K562 (cell line): ENCODE data around the gene FOXN1. TPM values are rescaled to one million over a fixed set of nuclear protein-coding genes. Genes with fewer than 3 reads are reported as not detected.

Experiments used
- ATAC-seq: fragments of 200-7000 bp; cut with Tn5 transposase; 3 replicates; pipeline ENCODE4 v1.9.1; 2020; ENCODE audit warnings: moderate library complexity
- BruUV-seq: library from RNA; stranded (reverse); fragments of 400-500 nt; replicated peaks from 2 replicates; lab custom pipeline; 2021; lab: Mats Ljungman, UMichigan
- CTCF ChIA-PET: fragments of 300-600 bp; formaldehyde crosslinking; extraction: SDS; loops from one replicate; lab custom pipeline; 2021; ENCODE audit warnings: low intra/inter-chr PET ratio; lab: Yijun Ruan, JAX
- POLR2A ChIA-PET: fragments of 300-600, 350-650 bp; sonication (Branson Sonifier 250); formaldehyde crosslinking; extraction: SDS; loops from one replicate; lab custom pipeline; 2021; ENCODE audit warnings: antibody characterized with exemption, inconsistent platforms; lab: Yijun Ruan, JAX
- DNase-seq, 4 experiments: peaks; one replicate each; pipeline versions ENCODE4 v3.0.0 to v3.0.0-alpha.2; 2011 to 2018; ENCODE audit warnings: low spot score in 3 of 4, mixed read lengths in 3 of 4; ENCODE audit errors: extremely low read depth in 1 of 4
- FAIRE-seq: peaks from 2 replicates; lab custom pipeline; 2011; peaks lifted over from hg19 to GRCh38; lab: Jason Lieb, UNC
- H2AFZ ChIP-seq: 2 replicates; pipeline ENCODE4 v1.6.0; 2011; ENCODE audit warnings: low read depth, low read length, control low read depth, inconsistent platforms
- H3K27ac ChIP-seq: fragments of 200-600 bp; 3 replicates; pipeline ENCODE4 v1.8.0; 2011; ENCODE audit warnings: low read depth, mild to moderate bottlenecking, control low read depth, inconsistent platforms, low read length, moderate library complexity, mixed read lengths; ENCODE audit errors: extremely low read depth
- H3K27me3 ChIP-seq, 2 experiments: fragments of 300-600 bp in 1 of 2; 2 replicates in 1 of 2; 3 replicates in 1 of 2; pipeline versions ENCODE4 v1.6.0 to v1.8.0; 2011; ENCODE audit warnings: inconsistent platforms in 2 of 2, low read length in 2 of 2, mild to moderate bottlenecking in 1 of 2, mixed read lengths in 1 of 2, moderate library complexity in 1 of 2; ENCODE audit not compliant: control insufficient read depth in 2 of 2, insufficient read depth in 2 of 2
- H3K36me3 ChIP-seq: fragments of 300-600 bp; 3 replicates; pipeline ENCODE4 v1.8.0; 2011; ENCODE audit warnings: mild to moderate bottlenecking, low read length, inconsistent platforms; ENCODE audit not compliant: control insufficient read depth, insufficient read depth
- H3K4me1 ChIP-seq, 2 experiments: fragments of 200-600 bp in 1 of 2; replicated peaks in 1 of 2; 2 replicates in 1 of 2; 3 replicates in 1 of 2; pipeline versions ENCODE4 v1.5.1 to v1.8.0; 2011; ENCODE audit warnings: inconsistent platforms in 2 of 2, low read length in 2 of 2, mild to moderate bottlenecking in 1 of 2, mixed read lengths in 1 of 2, moderate library complexity in 1 of 2; ENCODE audit not compliant: control insufficient read depth in 2 of 2, insufficient read depth in 2 of 2
- H3K4me2 ChIP-seq: 2 replicates; pipeline ENCODE4 v1.6.1; 2011; ENCODE audit warnings: low read length, control low read depth, inconsistent platforms, mixed read lengths; ENCODE audit not compliant: insufficient read depth
- H3K4me3 ChIP-seq: fragments of 200-600 bp; sonication (generic), shearing (Covaris generic); 2 replicates; pipeline ENCODE4 v1.5.1; 2016; ENCODE audit warnings: control low read depth, inconsistent platforms
- H3K79me2 ChIP-seq: fragments of 200-600 bp; 3 replicates; pipeline ENCODE4 v1.8.0; 2011; ENCODE audit warnings: low read length, inconsistent platforms; ENCODE audit not compliant: control insufficient read depth, insufficient read depth
- H3K9ac ChIP-seq, 2 experiments: 2 replicates each; pipeline versions ENCODE4 v1.6.0 to v1.6.1; 2011; ENCODE audit warnings: low read depth in 2 of 2, low read length in 2 of 2, control low read depth in 1 of 2, inconsistent platforms in 1 of 2, mild to moderate bottlenecking in 1 of 2, mixed read lengths in 1 of 2; ENCODE audit not compliant: insufficient read depth in 1 of 2
- H3K9me1 ChIP-seq: one replicate; pipeline ENCODE4 v1.6.0; 2011; ENCODE audit warnings: inconsistent platforms, mild to moderate bottlenecking, low read length, moderate library complexity; ENCODE audit not compliant: control insufficient read depth, insufficient read depth
- H3K9me3 ChIP-seq: replicated peaks from 2 replicates; pipeline ENCODE4 v1.5.1; 2011; ENCODE audit warnings: low read depth, low read length, inconsistent platforms; ENCODE audit not compliant: control insufficient read depth, insufficient read depth
- H4K20me1 ChIP-seq: replicated peaks from 2 replicates; pipeline ENCODE4 v1.6.1; 2011; ENCODE audit warnings: low read length, inconsistent platforms, mixed read lengths; ENCODE audit not compliant: control insufficient read depth, insufficient read depth
- FIP1L1 ChIP-seq: fragments of 200-400 bp; formaldehyde crosslinking; IDR thresholded peaks from 2 replicates; pipeline ENCODE4 v1.6.1; 2018; ENCODE audit warnings: mild to moderate bottlenecking, low read depth, low read length; ENCODE audit not compliant: poor library complexity, severe bottlenecking
- IFI16 ChIP-seq: fragments of 250-450 bp; sonication (Bioruptor Pico); IDR thresholded peaks from 2 replicates; pipeline ENCODE4 v2.1.2; 2022; ENCODE audit warnings: mild to moderate bottlenecking, inconsistent platforms
- SIN3B ChIP-seq: fragments of 450-650 bp; IDR thresholded peaks from 2 replicates; pipeline ENCODE4 v1.6.1; 2017; ENCODE audit warnings: low read depth, mild to moderate bottlenecking, moderate library complexity
- SPI1 ChIP-seq: IDR thresholded peaks from 2 replicates; pipeline ENCODE4 v1.6.1; 2011; ENCODE audit warnings: low read depth, low read length, control low read depth, borderline replicate concordance
- ZNF282 ChIP-seq: sonication (generic); formaldehyde crosslinking; IDR thresholded peaks from 2 replicates; pipeline ENCODE4 v1.8.1; 2023; ENCODE audit warnings: missing genetic modification reagents
- ZNF395 ChIP-seq: fragments of 200-800 bp; sonication (Bioruptor generic); IDR thresholded peaks from 2 replicates; pipeline ENCODE4 v1.6.1; 2017; ENCODE audit warnings: missing genetic modification characterization, missing compliant biosample characterization
- WGBS: fragments of 100-300 bp; shearing (Covaris generic); methylation state at CpG from one replicate; pipeline ENCODE4 v1.1.6; 2016; ENCODE audit warnings: low coverage, mixed read lengths; ENCODE audit not compliant: insufficient coverage; ENCODE audit errors: missing lambda C conversion rate; 5-methylcytosine and 5-hydroxymethylcytosine counted together
- in situ Hi-C: fragments of 300-500 bp; cut with MboI; formaldehyde crosslinking; loops from 4 replicates; pipeline ENCODE4 v1.15.0; 2018; ENCODE audit warnings: inconsistent platforms, mixed read lengths
- intact Hi-C: fragments of 100-400 bp; cut with micrococcal nuclease; formaldehyde crosslinking; loops from 2 replicates; pipeline ENCODE4 v1.14.2; 2022
- polyA plus RNA-seq, 8 experiments: library from polyadenylated mRNA; depleted of rRNA in 4 of 8; stranded (reverse) in 5 of 8; unstranded in 3 of 8; fragments of >200 nt; fragmentation: Nextera tagmentation in 2 of 8; fragmentation: Illumina TruSeq in 1 of 8; extraction: Ambion mirVana in 2 of 8; extraction: Trizol in 1 of 8; gene quantifications; 2 replicates each; pipeline versions ENCODE4 v1.2.1 to v1.2.3, GENCODE V29; 2011 to 2014; ENCODE audit warnings: inconsistent platforms in 1 of 8, missing spikeins in 1 of 8
- total RNA-seq, 7 experiments: library from RNA; depleted of rRNA in 6 of 7; stranded (reverse); fragments of >200 nt in 6 of 7; fragmentation: Illumina TruSeq in 2 of 7; extraction: Trizol in 2 of 7; gene quantifications; 2 replicates each; pipeline versions ENCODE4 v1.2.1 to v1.2.3, GENCODE V29; 2011 to 2021; ENCODE audit warnings: low replicate concordance in 1 of 7

FOXN1 gene
- total and polyA plus RNA-seq, 9 of the 15 experiments (the other 6 are each of a cell fraction or from before 2014, with no cell fraction given), result not detected

GRCh38 chr17:28515518-28515917 is 9.4 kb downstream of the FOXN1 start:
- Histone ChIP-seq H3K4me2 (no peak overlapping the region), H4K20me1 (peaks cover 6% of the 10 kb centered on the region), H3K36me3 (no peaks in the 10 kb centered on the region), H3K27ac (no peak overlapping the region), H3K9ac (no peak overlapping the region), H3K27me3 (peaks cover 2 to 39% of the 10 kb centered on the region in 2 experiments; a peak in 2 of 5 replicates)
- intact Hi-C loops (no loop called here), in situ Hi-C loops (no loop called here)
- DNase-seq, result no peak
- no TSS peak for BruUV-seq
- no peak for FAIRE-seq
- no peak for ATAC-seq
- TF ChIP-seq ZNF395 (CRISPR knock-in tag) (no peak), ZNF282 (no peak), SIN3B (no peak), IFI16 (CRISPR knock-in tag) (no peak)
- TF ChIP-seq, all 486 proteins: peak for 0
- ChIA-PET POLR2A (no interaction called here), CTCF (no interaction called here)
- H3K4me3 ChIP-seq, result no peak overlapping the region
- H2AFZ ChIP-seq, result no peak overlapping the region
- no peaks in the 10 kb centered on the region for H3K9me1 ChIP-seq
- no peaks in the 10 kb centered on the region; the same call in 1 of the 2 replicates for H3K9me3 ChIP-seq
- peaks cover 0 to 11% of the 10 kb centered on the region in 2 experiments; a peak in 2 of 5 replicates for H3K4me1 ChIP-seq
- 8% methylated on average over 1 of the region's 1 CpG for WGBS
- H3K79me2 ChIP-seq, result no peaks in the 10 kb centered on the region

- Histone ChIP-seq H3K36me3 (no peaks in the 10 kb centered on the region), H3K4me1 (peaks cover 0 to 22% of the 10 kb centered on the region in 2 experiments; a peak in 2 of 5 replicates), H3K4me2 (no peak overlapping the region), H2AFZ (no peak overlapping the region), H3K9me1 (no peaks in the 10 kb centered on the region), H3K79me2 (no peaks in the 10 kb centered on the region), H3K9me3 (no peaks in the 10 kb centered on the region; the same call in 1 of the 2 replicates), H3K4me3 (no peak overlapping the region), H3K27ac (no peak overlapping the region), H3K9ac (no peak overlapping the region), H4K20me1 (no peaks in the 10 kb centered on the region), H3K27me3 (peaks cover 5 to 43% of the 10 kb centered on the region in 2 experiments; a peak in 3 of 5 replicates)
- TF ChIP-seq SPI1 (peak; percentile 91), FIP1L1 (no peak)
- ChIA-PET POLR2A (no interaction called here), CTCF (no interaction called here)
- in situ Hi-C loops (no loop called here), intact Hi-C loops (no loop called here)
- FAIRE-seq (peak; percentile 6), ATAC-seq (no peak), DNase-seq (no peak)
- no TSS peak for BruUV-seq
- WGBS, result 3% methylated on average over 6 of the region's 6 CpGs
Measured at GRCh38 chr17:28518132-28518531, 12.0 kb downstream of the FOXN1 start.
